Karpas-422 (cell line): ENCODE data around the gene PLPP1. TPM values are rescaled to one million over a fixed set of nuclear protein-coding genes. Genes with fewer than 3 reads are reported as not detected.
"Not testable (repeated sequence)": the region's sequence is repeated elsewhere in the genome, so short reads cannot be mapped to it uniquely, and the experiment has no call there.

Source experiments
- DNase-seq: peaks from one replicate; pipeline ENCODE4 v3.0.0-alpha.2; 2015
- H2AFZ ChIP-seq: fragments of 200-600 bp; sonication (generic); 2 replicates; pipeline ENCODE4 v1.6.1; 2014; ENCODE audit warnings: antibody characterized with exemption, low read length, mixed read lengths
- H3K27ac ChIP-seq: fragments of 200-600 bp; sonication (generic); 2 replicates; pipeline ENCODE4 v1.5.1; 2014; ENCODE audit warnings: mild to moderate bottlenecking, low read length, moderate library complexity
- H3K27me3 ChIP-seq: fragments of 200-600 bp; sonication (generic); 2 replicates; pipeline ENCODE4 v1.6.1; 2014; ENCODE audit warnings: low read length, mixed read lengths
- H3K36me3 ChIP-seq: fragments of 200-600 bp; sonication (generic); 2 replicates; pipeline ENCODE4 v1.6.1; 2014; ENCODE audit warnings: low read length, mixed read lengths; ENCODE audit not compliant: insufficient read depth
- H3K4me1 ChIP-seq: fragments of 200-600 bp; sonication (generic); 2 replicates; pipeline ENCODE4 v1.6.1; 2014; ENCODE audit warnings: mild to moderate bottlenecking, low read length, mixed read lengths
- H3K4me2 ChIP-seq: fragments of 200-600 bp; sonication (generic); 2 replicates; pipeline ENCODE4 v1.6.1; 2014; ENCODE audit warnings: low read length, low read depth, mild to moderate bottlenecking; ENCODE audit not compliant: poor library complexity, severe bottlenecking
- H3K4me3 ChIP-seq: fragments of 200-600 bp; sonication (generic); 2 replicates; pipeline ENCODE4 v1.5.1; 2014; ENCODE audit warnings: mild to moderate bottlenecking, antibody characterized with exemption, low read length, mixed read lengths
- H3K79me2 ChIP-seq: fragments of 200-600 bp; sonication (generic); 2 replicates; pipeline ENCODE4 v1.6.1; 2014; ENCODE audit warnings: mild to moderate bottlenecking, low read length, mixed read lengths
- H3K9ac ChIP-seq: fragments of 200-600 bp; sonication (generic); 2 replicates; pipeline ENCODE4 v1.6.0; 2014; ENCODE audit warnings: low read length
- H3K9me2 ChIP-seq: fragments of 200-600 bp; sonication (generic), shearing (Covaris generic); replicated peaks from 2 replicates; pipeline ENCODE4 v1.6.0; 2014; ENCODE audit warnings: mild to moderate bottlenecking, low read length, moderate library complexity; ENCODE audit not compliant: insufficient read depth
- H3K9me3 ChIP-seq: fragments of 300-700, 200-600 bp; sonication (generic); 2 replicates; pipeline ENCODE4 v1.6.1; 2014; ENCODE audit warnings: low read length, mixed read lengths
- H4K20me1 ChIP-seq: fragments of 200-600 bp; sonication (generic); 2 replicates; pipeline ENCODE4 v1.6.1; 2014; ENCODE audit warnings: mild to moderate bottlenecking, antibody characterized with exemption, low read length, low read depth; ENCODE audit not compliant: insufficient read depth
- total RNA-seq: library from RNA; depleted of rRNA; stranded (reverse); fragments of >200 nt; shearing (Covaris generic); gene quantifications from 2 replicates; pipeline ENCODE4 v1.2.3, GENCODE V29; 2014; ENCODE audit warnings: low replicate concordance

The PLPP1 gene
- total RNA-seq, 1 experiment from 2014 or later = 5.9 TPM

DNA sequence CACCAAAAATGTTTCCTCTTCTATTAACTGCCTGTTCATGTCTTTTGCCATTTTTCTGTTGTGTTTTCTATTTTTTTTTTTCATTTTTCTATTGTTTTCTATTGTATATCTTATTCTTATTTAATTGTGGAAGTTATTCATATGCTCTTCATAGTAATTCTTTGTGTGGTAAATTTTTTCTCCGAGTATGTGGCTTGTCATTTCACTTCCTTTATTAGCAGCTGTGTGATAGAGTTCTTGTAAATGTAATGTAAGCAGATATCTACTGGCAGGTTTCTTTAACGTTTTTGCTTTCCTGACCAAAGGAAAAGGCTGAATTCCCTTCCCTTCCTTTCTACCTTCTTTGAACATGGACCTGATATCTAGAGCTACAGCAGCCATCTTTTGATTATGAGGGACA is 5.8 kb upstream of the PLPP1 start:
- Histone ChIP-seq H3K27me3 (no peaks in the 10 kb centered on the region), H3K36me3 (no peaks in the 10 kb centered on the region), H3K9me3 (no peaks in the 10 kb centered on the region), H3K4me1 (peaks cover 23% of the 10 kb centered on the region), H4K20me1 (no peaks in the 10 kb centered on the region), H3K9me2 (no peaks in the 10 kb centered on the region), H3K4me3 (no peak overlapping the region), H3K9ac (no peak overlapping the region), H2AFZ (no peak overlapping the region), H3K79me2 (no peaks in the 10 kb centered on the region), H3K4me2 (peak overlapping the region; percentile 19), H3K27ac (no peak overlapping the region)
- DNase-seq = no peak

DNA sequence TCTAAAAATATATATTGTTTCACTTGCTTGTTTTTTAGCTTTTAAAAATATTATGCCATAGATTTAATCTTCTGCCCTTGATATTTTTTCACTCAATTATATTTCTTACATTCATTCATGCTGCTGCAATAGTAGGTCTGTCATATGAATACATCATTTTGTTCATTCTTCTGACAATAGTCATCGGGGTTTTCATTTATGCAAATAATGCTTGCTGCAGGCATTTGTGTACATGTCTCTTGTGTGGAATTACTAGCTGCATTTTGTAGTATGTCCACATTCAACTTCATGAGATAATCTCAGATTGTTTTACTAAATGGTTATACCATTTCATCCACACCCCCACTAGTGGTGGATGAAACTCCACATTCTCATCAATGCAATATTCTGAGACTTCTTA is 5.3 kb upstream of the PLPP1 start:
- Histone ChIP-seq H3K27ac (no peak overlapping the region), H3K4me1 (peaks cover 27% of the 10 kb centered on the region), H3K9me2 (no peaks in the 10 kb centered on the region), H3K79me2 (no peaks in the 10 kb centered on the region), H3K36me3 (no peaks in the 10 kb centered on the region), H3K9ac (no peak overlapping the region), H3K27me3 (no peaks in the 10 kb centered on the region), H4K20me1 (no peaks in the 10 kb centered on the region), H3K9me3 (no peaks in the 10 kb centered on the region), H2AFZ (no peak overlapping the region), H3K4me2 (peak overlapping the region; percentile 19), H3K4me3 (no peak overlapping the region)
- DNase-seq = no peak

DNA sequence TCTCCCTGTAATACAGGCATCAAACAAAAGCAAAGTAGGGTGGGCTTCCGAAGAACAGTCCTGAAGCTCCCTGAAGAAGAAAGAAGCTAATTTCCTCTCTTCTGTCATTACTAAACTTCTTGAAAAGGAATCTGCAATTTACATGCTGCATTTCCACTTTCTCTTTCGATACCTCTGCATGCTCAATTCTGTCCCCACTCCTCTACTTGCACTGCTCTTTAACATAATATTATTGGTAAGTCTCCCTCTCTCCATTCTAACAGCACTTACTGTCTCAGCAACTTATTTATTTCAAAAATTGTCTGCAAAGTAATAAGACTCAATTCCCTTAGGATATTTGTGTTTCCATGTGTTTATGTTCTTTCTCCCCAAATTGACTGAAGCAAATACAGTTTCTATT is 3.9 kb upstream of the PLPP1 start:
- H3K27me3 ChIP-seq = no peaks in the 10 kb centered on the region
- H3K27ac ChIP-seq = no peak overlapping the region
- no peaks in the 10 kb centered on the region for H3K79me2 ChIP-seq
- no peaks in the 10 kb centered on the region for H3K36me3 ChIP-seq
- no peaks in the 10 kb centered on the region for H3K9me2 ChIP-seq
- no peak overlapping the region for H3K4me3 ChIP-seq
- DNase-seq = no peak
- H4K20me1 ChIP-seq = no peaks in the 10 kb centered on the region
- H3K4me1 ChIP-seq = peaks cover 36% of the 10 kb centered on the region
- peak overlapping the region; percentile 17 for H3K4me2 ChIP-seq
- H3K9ac ChIP-seq = peak overlapping the region; percentile 4; the same call in 1 of the 2 replicates
- no peak overlapping the region for H2AFZ ChIP-seq
- H3K9me3 ChIP-seq = no peaks in the 10 kb centered on the region

DNA sequence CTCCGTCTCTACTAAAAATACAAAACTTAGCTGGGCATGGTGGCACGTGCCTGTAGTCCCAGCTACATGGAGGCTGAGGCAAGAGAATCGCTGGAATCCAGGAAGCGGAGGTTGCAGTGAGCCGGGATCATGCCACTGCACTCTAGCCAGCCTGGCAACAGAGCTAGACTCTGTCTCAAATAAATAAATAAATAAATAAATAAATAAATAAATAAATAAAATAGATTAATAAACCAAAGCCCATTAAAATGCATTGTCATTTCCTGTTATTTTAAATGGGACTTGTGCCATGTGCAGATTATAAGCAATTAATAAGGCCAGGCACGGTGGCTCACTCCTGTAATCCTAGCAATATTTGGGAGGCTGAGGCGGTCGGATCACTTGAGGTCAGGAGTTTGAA is 2.6 kb upstream of the PLPP1 start:
- H3K4me3 ChIP-seq, H3K27me3 ChIP-seq, H3K4me2 ChIP-seq, H3K9me3 ChIP-seq, H3K27ac ChIP-seq, H3K9ac ChIP-seq, H3K79me2 ChIP-seq, DNase-seq, H3K9me2 ChIP-seq, H3K36me3 ChIP-seq, H4K20me1 ChIP-seq, H2AFZ ChIP-seq: not testable (repeated sequence)
- peaks cover 39% of the 10 kb centered on the region for H3K4me1 ChIP-seq

DNA sequence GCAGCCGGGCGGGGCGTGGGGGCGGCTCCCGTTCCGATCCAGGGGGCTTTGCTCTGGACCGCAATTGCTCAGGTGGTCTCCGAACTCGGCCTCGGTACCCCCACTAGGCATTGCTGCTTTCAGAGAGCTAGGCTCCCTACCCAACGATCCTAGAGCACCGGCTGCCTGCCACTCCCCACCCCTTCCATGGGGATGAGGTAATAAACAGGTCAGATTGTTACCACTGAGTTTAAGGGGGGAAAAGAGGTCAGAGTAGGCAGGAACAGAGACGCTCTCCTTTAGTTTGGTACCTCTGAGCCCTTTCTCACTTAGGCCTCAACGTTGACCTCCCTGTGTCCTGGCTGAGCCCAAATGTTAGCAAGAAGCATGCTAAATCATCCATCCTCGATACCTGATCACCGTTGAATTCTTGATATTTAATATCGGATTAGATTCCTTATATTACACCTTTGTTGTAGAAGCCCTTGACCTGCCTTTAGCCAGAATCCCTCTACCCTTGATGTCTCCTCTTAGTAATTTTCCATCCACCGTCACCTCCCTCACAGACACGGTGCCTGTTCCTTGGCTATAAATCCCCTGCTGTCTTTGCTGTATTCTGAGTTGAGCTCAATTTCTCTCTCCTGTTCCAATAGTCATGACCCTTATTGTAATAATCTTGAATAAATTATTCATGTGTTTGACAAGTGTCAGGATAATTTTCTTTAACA is 588 bp upstream of the PLPP1 start:
- Histone ChIP-seq H3K9me3 (no peaks in the 10 kb centered on the region), H3K27me3 (no peaks in the 10 kb centered on the region), H3K4me1 (peaks cover 34% of the 10 kb centered on the region), H3K9ac (peak overlapping the region; percentile 76), H4K20me1 (no peaks in the 10 kb centered on the region), H3K36me3 (no peaks in the 10 kb centered on the region), H3K9me2 (no peaks in the 10 kb centered on the region), H3K27ac (no peak overlapping the region), H3K4me2 (peak overlapping the region; percentile 89), H3K79me2 (no peaks in the 10 kb centered on the region), H2AFZ (peak overlapping the region; percentile 92; the same call in 1 of the 2 replicates), H3K4me3 (peak overlapping the region; percentile 77)
- DNase-seq = no peak

DNA sequence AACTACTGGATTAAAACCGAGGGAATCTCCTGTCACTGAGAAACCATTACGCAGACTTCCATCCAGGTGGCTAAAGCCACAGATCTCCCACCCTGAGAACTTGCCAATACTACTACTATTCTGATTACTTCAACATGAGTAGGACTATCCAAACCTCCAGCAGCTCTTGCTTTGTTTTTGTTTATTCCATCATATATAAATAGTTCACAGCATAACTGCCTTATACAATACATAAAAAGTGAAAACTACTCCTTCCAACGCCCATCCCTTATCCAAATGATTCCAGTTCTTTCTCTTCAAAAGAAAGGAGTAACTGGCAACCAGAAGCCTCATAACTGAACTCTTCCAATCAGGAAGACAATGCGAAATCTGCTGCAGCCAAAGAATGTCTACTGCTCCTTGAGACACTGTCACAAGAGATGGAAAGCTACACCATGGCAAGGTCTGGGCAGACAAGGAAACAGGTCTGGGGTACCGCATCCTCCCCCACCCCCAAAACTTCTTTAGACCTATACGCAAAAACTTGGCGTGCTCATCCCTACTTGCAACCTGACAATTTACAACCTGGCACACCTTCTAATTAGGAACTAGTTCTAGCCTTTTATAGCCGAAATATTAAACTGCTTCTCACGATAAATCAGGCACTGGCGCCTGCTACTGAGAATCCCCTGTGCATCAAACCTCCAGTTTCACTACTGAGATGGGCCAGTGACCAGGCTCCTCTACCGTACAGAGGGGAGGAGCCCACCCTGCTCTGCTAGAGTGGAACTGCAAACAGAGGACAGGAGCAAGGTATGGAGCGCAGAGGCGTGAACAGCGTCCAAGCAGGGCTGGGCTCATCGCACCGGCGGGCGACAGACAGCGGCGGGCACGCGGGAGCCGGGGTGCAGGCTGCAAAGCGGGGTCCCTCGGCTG is 986 bp downstream of the PLPP1 start:
- H3K9ac ChIP-seq = peak overlapping the region; percentile 76
- no peaks in the 10 kb centered on the region for H3K79me2 ChIP-seq
- H3K4me2 ChIP-seq = peak overlapping the region; percentile 89
- peak overlapping the region; percentile 77 for H3K4me3 ChIP-seq
- no peaks in the 10 kb centered on the region for H3K36me3 ChIP-seq
- H3K4me1 ChIP-seq = peaks cover 26% of the 10 kb centered on the region
- peak overlapping the region; percentile 92 for H2AFZ ChIP-seq
- H3K27ac ChIP-seq = no peak overlapping the region
- DNase-seq = no peak
- no peaks in the 10 kb centered on the region for H3K9me2 ChIP-seq
- no peaks in the 10 kb centered on the region for H4K20me1 ChIP-seq
- H3K27me3 ChIP-seq = no peaks in the 10 kb centered on the region
- no peaks in the 10 kb centered on the region for H3K9me3 ChIP-seq

DNA sequence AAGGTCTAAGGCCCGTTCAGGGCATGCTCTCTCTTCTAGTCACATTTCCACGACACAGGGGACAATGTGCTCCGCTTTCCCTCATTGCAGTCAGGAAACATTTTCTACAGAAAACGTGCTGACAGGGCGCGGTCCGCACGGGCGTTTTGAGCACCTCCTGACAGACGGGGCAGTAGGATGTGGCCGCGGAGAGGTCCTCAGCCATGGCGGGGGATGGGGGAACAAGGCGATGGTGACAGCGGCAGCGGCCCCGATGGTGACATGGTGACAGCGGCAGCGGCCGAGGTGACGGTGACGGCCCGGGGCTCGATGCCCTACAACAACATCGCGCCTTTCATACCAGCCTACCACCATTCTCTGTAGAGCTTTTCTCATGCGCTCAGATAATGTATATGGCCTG is 4.1 kb downstream of the PLPP1 start:
- no peak overlapping the region for H3K4me3 ChIP-seq
- DNase-seq = no peak
- H3K9me2 ChIP-seq = no peaks in the 10 kb centered on the region
- no peaks in the 10 kb centered on the region for H3K79me2 ChIP-seq
- no peaks in the 10 kb centered on the region for H3K9me3 ChIP-seq
- H3K27ac ChIP-seq = no peak overlapping the region
- H3K36me3 ChIP-seq = no peaks in the 10 kb centered on the region
- no peak overlapping the region for H2AFZ ChIP-seq
- no peak overlapping the region for H3K9ac ChIP-seq
- H3K27me3 ChIP-seq = no peaks in the 10 kb centered on the region
- no peak overlapping the region for H3K4me2 ChIP-seq
- H4K20me1 ChIP-seq = no peaks in the 10 kb centered on the region
- H3K4me1 ChIP-seq = peaks cover 17% of the 10 kb centered on the region

DNA sequence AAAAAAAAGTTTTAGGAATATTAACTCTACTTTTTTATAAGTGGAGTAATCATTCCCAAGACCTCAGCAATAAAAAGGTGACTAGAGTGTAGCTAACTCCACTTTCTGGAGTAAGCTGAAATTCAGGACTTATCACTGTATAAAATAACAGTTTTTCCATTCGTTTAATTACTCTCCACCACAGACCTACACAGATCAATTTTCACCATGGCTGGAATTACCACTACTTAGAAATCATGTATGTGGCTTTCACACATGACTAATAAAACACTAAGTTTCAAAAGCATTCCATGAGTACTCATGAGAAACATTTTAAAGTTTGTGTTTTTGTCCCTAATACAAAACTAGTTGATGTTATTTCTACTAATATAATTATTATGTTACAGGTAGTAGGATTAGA is 9.9 kb downstream of the PLPP1 start:
- Histone ChIP-seq H3K4me2 (no peak overlapping the region), H3K9me3 (no peaks in the 10 kb centered on the region), H3K4me3 (no peak overlapping the region), H3K27me3 (no peaks in the 10 kb centered on the region), H3K27ac (no peak overlapping the region), H2AFZ (no peak overlapping the region), H3K79me2 (no peaks in the 10 kb centered on the region), H4K20me1 (no peaks in the 10 kb centered on the region), H3K36me3 (no peaks in the 10 kb centered on the region), H3K4me1 (no peaks in the 10 kb centered on the region), H3K9me2 (no peaks in the 10 kb centered on the region), H3K9ac (no peak overlapping the region)
- DNase-seq = no peak
